ENCODE results near the gene ARVCF.

The ARVCF gene

GRCh38 chr22:20054034-20054427, 37.4 kb upstream of the ARVCF start:
- DNase-seq (ENCODE audit: low read depth in 2 of 3, low spot score in 1 of 3), result no peak

GRCh38 chr22:20053407-20054033, 36.9 kb upstream of the ARVCF start:
- DNase-seq (ENCODE audit: low read depth in 2 of 3, low spot score in 1 of 3), result no peak

GRCh38 chr22:20052309-20053259, 36.0 kb upstream of the ARVCF start:
- no peak for DNase-seq (ENCODE audit: low read depth in 2 of 3, low spot score in 1 of 3)

- no peak for DNase-seq (ENCODE audit: low read depth in 2 of 3, low spot score in 1 of 3)
Measured at GRCh38 chr22:20051927-20052308, 35.3 kb upstream of the ARVCF start.

DNA sequence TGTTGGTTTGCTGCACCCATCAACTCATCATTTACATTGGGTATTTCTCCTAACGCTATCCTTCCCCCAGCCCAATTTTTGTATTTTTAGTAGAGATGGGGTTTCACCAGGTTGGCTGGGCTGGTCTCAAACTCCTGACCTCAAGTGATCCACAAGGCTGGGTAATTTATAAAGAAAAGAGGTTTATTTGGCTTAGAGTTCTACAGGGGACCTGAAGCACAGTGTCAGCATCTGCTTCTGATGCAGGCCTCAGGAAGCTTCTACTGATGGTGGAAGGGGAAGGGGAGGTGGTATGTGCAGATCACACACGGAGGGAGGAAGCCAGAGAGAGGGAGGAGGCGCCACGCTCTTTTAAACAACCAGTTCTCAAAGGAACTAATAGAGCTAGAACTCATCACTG, 30.1 kb upstream of the ARVCF start:
- no peak for DNase-seq (ENCODE audit: low read depth in 2 of 3, low spot score in 1 of 3)

DNA sequence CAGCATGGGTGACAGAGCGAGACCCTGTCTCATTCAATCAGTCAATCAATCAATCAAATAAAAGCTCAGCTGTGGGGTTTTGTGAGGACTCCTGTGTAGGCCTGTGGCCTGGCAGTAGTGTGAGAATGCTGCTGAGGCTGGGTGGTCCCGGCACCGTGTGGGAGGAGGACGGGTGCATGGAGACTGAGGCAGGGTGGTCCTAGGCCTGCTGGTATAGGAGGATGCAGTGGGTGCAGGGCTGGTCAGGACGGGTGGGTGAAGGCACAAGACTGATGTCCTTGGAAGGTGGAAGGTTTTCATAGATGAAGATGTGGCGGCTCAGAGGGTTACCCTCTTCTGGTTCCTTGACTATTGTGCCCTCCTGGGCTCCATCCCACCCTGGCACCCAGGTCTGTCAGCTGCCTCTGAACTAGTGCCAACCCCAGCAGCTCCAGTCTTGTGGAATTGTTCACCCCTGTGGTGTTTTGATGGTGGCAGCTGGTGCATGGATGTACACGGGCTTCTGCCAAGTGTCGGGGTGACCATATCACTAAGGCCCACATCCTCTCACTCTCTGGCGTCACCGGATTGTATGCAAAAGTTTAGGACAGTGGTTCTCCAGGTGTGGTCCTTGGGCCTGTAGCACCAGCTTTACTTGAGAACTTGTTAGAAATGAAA, 28.0 kb upstream of the ARVCF start:
- no peak for DNase-seq (ENCODE audit: low read depth in 2 of 3, low spot score in 1 of 3)

DNA sequence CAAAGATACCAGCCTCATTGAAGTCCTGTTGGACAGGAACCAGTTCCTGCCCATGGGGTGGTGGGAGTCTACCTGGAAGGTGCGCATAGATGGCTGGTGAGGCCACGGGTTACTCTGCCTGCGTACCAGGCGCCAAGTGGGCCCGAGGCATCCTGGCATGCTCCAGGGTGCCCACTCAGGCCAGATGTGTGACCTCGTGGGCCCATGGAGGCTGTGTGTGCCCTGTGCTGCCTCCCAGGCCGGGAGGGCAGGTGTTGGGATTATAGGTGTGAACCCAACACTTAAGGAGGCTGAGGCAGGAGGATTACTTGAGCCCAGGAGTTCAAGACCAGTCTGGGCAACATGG, 27.3 kb upstream of the ARVCF start:
- no peak for DNase-seq (ENCODE audit: low read depth in 2 of 3, low spot score in 1 of 3)

DNA sequence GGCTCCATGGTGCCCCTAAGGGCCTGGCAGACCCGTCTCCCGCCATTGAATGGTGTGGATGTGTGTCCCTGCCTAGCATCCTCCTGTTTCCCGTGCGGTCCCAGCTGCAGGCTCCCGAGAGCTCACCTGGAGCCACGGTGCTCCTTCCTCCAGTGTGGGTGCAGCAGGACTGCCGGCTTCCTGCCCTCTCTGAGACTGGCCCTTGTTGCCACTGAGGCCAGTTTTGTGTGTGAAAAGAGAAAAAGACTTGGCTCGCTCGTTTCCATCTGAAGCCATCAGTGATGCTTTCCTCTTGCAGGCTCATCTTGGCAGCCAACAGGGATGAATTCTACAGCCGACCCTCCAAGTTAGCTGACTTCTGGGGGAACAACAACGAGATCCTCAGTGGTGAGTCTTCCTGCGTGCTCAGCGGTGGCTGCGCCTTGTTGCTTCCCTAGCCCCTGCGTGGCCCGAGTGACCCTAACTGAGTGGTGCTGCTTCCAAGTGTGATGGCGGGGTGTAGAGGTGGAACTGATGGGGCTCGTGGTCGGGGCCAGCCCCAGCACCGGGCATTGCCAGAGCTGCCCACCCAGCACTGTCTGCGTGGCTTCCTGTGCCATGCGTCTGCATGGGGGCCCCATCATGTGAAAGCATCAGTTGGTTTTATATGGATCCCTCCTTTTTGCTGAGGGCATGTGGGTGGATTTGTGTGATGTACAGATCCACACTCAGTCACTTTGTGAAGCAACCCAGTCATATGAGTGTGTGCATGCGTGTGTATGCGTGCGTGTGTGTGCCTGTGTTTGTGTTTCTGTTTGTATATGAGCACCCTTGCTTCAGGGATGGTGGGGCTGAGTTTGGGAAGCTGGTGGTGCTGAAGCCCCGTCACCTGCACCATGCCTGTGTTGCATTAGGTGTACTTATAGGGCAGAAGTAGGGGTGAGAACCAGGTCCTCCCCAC, 26.7 kb upstream of the ARVCF start:
- no peak for DNase-seq (ENCODE audit: low read depth in 2 of 3, low spot score in 1 of 3)

- no peak for DNase-seq (ENCODE audit: low read depth in 2 of 3, low spot score in 1 of 3)
Measured at GRCh38 chr22:20040327-20041200, 23.9 kb upstream of the ARVCF start.

GRCh38 chr22:20039683-20040325, 23.2 kb upstream of the ARVCF start:
- DNase-seq (ENCODE audit: low read depth in 2 of 3, low spot score in 1 of 3), result no peak

DNA sequence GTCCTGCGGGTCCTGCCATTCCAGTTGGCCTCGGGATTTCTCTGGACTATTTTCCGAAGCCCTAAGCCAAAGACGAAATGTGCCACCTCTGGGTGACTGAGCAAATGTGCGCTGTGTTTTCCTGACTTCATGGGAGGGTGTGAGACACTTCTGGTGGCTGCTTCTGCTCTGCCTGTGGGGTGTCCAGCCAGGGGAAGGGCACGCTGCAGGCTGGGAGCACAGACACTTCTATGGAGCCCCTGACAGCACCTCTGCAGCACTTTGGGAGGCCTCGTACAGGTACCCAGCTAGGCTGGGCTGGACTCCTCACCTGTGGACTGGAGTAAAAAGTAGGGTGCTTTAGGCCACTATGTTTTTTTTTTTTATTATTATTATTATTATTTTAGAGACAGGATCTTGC, 22.0 kb upstream of the ARVCF start:
- DNase-seq (ENCODE audit: low read depth in 2 of 3, low spot score in 1 of 3), result no peak

DNA sequence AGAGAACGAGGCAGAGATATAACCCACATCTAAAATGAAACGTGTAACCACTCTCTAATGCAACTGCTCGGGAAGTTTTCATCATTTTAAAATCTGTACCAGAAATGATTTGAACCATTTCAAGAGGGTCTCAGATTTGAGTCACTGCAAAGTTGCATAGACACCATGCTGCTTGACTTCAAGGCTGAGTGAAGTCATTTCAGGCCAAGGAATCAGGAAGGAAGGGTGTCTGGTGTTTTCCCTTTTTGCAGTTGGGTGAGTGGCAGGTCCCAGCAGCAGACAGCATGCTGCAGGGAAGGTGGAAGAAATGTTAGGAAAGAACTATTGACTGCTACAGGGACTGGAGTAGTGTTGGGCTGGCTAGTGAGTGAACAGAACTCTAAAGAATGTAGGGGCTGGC, 20.8 kb upstream of the ARVCF start:
- DNase-seq (ENCODE audit: low read depth in 2 of 3, low spot score in 1 of 3), result no peak

GRCh38 chr22:20036535-20037392, 20.1 kb upstream of the ARVCF start:
- DNase-seq (ENCODE audit: low read depth in 2 of 3, low spot score in 1 of 3), result no peak

DNA sequence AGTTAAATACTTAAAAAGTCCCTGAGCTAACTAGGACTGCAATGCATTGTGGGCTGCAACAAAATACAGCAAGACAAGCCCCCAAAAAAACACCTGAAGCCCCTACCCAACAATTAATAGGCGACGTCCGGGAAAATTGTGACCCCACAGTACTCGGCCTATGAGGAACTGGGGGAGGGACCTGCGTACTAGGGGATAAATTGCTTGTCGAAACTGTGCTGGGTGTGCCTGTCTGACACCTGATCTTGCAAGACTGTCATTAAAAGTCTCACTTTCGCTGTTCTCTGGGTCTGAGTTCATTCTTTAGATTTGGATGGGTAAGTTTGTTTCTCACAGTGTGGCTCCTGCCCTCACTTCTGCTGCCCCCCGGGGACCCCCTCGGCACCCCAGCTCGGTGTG, 19.5 kb upstream of the ARVCF start:
- no peak for DNase-seq (ENCODE audit: low read depth in 2 of 3, low spot score in 1 of 3)

- no peak for DNase-seq (ENCODE audit: low read depth in 2 of 3, low spot score in 1 of 3)
Measured at GRCh38 chr22:20035375-20036083, 18.9 kb upstream of the ARVCF start.

GRCh38 chr22:20034143-20034542, 17.5 kb upstream of the ARVCF start:
- no peak for DNase-seq (ENCODE audit: low read depth in 2 of 3, low spot score in 1 of 3)

- no peak for DNase-seq (ENCODE audit: low read depth in 2 of 3, low spot score in 1 of 3)
Measured at GRCh38 chr22:20033045-20033706, 16.6 kb upstream of the ARVCF start.
